Endothelial cell of umbilical vein (primary cell): ENCODE data around the gene TLN1. TPM values are rescaled to one million over a fixed set of nuclear protein-coding genes. Genes with fewer than 3 reads are reported as not detected.

Experiments
- BruUV-seq: library from RNA; stranded (reverse); fragments of 400-500 nt; replicated peaks from 2 replicates; lab custom pipeline; 2021; lab: Mats Ljungman, UMichigan
- CTCF ChIA-PET: fragments of 300-600, 350-600 bp; sonication (Branson Sonifier 250); formaldehyde crosslinking; loops from one replicate; lab custom pipeline; 2021; ENCODE audit warnings: antibody characterized with exemption, inconsistent platforms; lab: Charles Lee
- POLR2A ChIA-PET: fragments of 300-600, 350-600 bp; sonication (Branson Sonifier 250); formaldehyde crosslinking; loops from one replicate; lab custom pipeline; 2021; ENCODE audit warnings: antibody characterized with exemption, inconsistent platforms; lab: Charles Lee
- DNase-seq: peaks from one replicate; pipeline ENCODE4 v3.0.0-alpha.2; 2011; ENCODE audit warnings: low read depth, low spot score
- FAIRE-seq: peaks from 2 replicates; lab custom pipeline; 2011; peaks lifted over from hg19 to GRCh38; lab: Jason Lieb, UNC
- H2AFZ ChIP-seq: 2 replicates; pipeline ENCODE4 v1.6.0; 2012; ENCODE audit warnings: low read depth, low read length, control low read depth, inconsistent platforms
- H3K27ac ChIP-seq: 2 replicates; pipeline ENCODE4 v1.5.1; 2011; ENCODE audit warnings: low read depth, mild to moderate bottlenecking, control low read depth, low read length, moderate library complexity; ENCODE audit not compliant: insufficient read depth
- H3K27me3 ChIP-seq, 2 experiments: 2 replicates each; pipeline versions ENCODE4 v1.6.0 to v1.6.1; 2011; ENCODE audit warnings: low read length in 2 of 2, mixed read lengths in 1 of 2; ENCODE audit not compliant: control insufficient read depth in 2 of 2, insufficient read depth in 2 of 2
- H3K36me3 ChIP-seq, 2 experiments: 2 replicates in 1 of 2; 3 replicates in 1 of 2; pipeline ENCODE4 v1.5.1; 2011; ENCODE audit warnings: low read length in 2 of 2, mild to moderate bottlenecking in 1 of 2, moderate library complexity in 1 of 2; ENCODE audit not compliant: control insufficient read depth in 2 of 2, insufficient read depth in 2 of 2; ENCODE audit errors: extremely low read depth in 1 of 2
- H3K4me1 ChIP-seq: 3 replicates; pipeline ENCODE4 v1.5.1; 2011; ENCODE audit warnings: mild to moderate bottlenecking, low read length; ENCODE audit not compliant: control insufficient read depth, insufficient read depth; ENCODE audit errors: extremely low read depth
- H3K4me2 ChIP-seq: 2 replicates; pipeline ENCODE4 v1.6.1; 2011; ENCODE audit warnings: low read length, control low read depth, mixed read lengths; ENCODE audit not compliant: insufficient read depth
- H3K4me3 ChIP-seq, 3 experiments: fragments of 200-600 bp in 1 of 3; sonication (generic), shearing (Covaris generic) in 1 of 3; replicated peaks in 1 of 3; 2 replicates each; pipeline ENCODE4 v1.5.1; 2011 to 2016; ENCODE audit warnings: control low read depth in 3 of 3, low read length in 3 of 3, mild to moderate bottlenecking in 2 of 3, inconsistent platforms in 1 of 3, low read depth in 1 of 3, moderate library complexity in 1 of 3; ENCODE audit not compliant: insufficient read depth in 1 of 3
- H3K79me2 ChIP-seq: 2 replicates; pipeline ENCODE4 v1.6.0; 2012; ENCODE audit warnings: low read length, inconsistent platforms; ENCODE audit not compliant: control insufficient read depth, insufficient read depth
- H3K9ac ChIP-seq: replicated peaks from 2 replicates; pipeline ENCODE3; 2011; ENCODE audit warnings: low read length, control low read depth; ENCODE audit not compliant: insufficient read depth; ENCODE audit errors: extremely low read depth
- H3K9me1 ChIP-seq: replicated peaks from 3 replicates; pipeline ENCODE4 v1.6.0; 2011; ENCODE audit warnings: mild to moderate bottlenecking, low read length; ENCODE audit not compliant: control insufficient read depth, insufficient read depth; ENCODE audit errors: extremely low read depth
- H3K9me3 ChIP-seq: replicated peaks from 2 replicates; pipeline ENCODE4 v1.5.1; 2012; ENCODE audit warnings: low read length, inconsistent platforms; ENCODE audit not compliant: control insufficient read depth, insufficient read depth
- H4K20me1 ChIP-seq: replicated peaks from 2 replicates; pipeline ENCODE3; 2011; ENCODE audit warnings: mild to moderate bottlenecking, low read length; ENCODE audit not compliant: control insufficient read depth, insufficient read depth; ENCODE audit errors: extremely low read depth
- CTCF ChIP-seq, 2 donors: IDR thresholded peaks; 1 replicate in 1 of 2; 2 replicates in 1 of 2; pipeline ENCODE4 v1.5.1; 2011; ENCODE audit warnings: low read length in 2 of 2, mild to moderate bottlenecking in 2 of 2, moderate library complexity in 2 of 2, control low read depth in 1 of 2, inconsistent platforms in 1 of 2, low read depth in 1 of 2; ENCODE audit not compliant: insufficient read depth in 1 of 2; ENCODE audit errors: extremely low read depth in 1 of 2
- EZH2 ChIP-seq: IDR thresholded peaks from 2 replicates; pipeline ENCODE4 v1.6.1; 2012; ENCODE audit warnings: borderline replicate concordance, low read depth, mild to moderate bottlenecking, moderate library complexity, low read length, inconsistent platforms; ENCODE audit not compliant: severe bottlenecking
- FOS ChIP-seq: IDR thresholded peaks from 2 replicates; pipeline ENCODE4 v1.6.1; 2011; ENCODE audit warnings: mild to moderate bottlenecking, low read length, moderate library complexity, borderline replicate concordance; ENCODE audit not compliant: insufficient read depth
- GATA2 ChIP-seq: IDR thresholded peaks from 2 replicates; pipeline ENCODE4 v1.7.0; 2011; ENCODE audit warnings: low read depth, mild to moderate bottlenecking, moderate library complexity, mixed read lengths, low read length; ENCODE audit not compliant: insufficient read length, insufficient read depth
- JUN ChIP-seq: IDR thresholded peaks from 2 replicates; pipeline ENCODE4 v1.6.1; 2011; ENCODE audit warnings: borderline replicate concordance, low read depth; ENCODE audit not compliant: insufficient read length, insufficient read depth
- MAX ChIP-seq: IDR thresholded peaks from 2 replicates; pipeline ENCODE4 v1.6.1; 2011; ENCODE audit not compliant: insufficient read depth, insufficient read length
- MYC ChIP-seq: IDR thresholded peaks from one replicate; pipeline ENCODE4 v1.6.1; 2011; ENCODE audit warnings: mild to moderate bottlenecking, low read depth, low read length
- POLR2A ChIP-seq: IDR thresholded peaks from 2 replicates; pipeline ENCODE4 v1.6.1; 2012; ENCODE audit warnings: low read depth, mild to moderate bottlenecking, control low read depth, low read length
- POLR2AphosphoS5 ChIP-seq: IDR thresholded peaks from 2 replicates; pipeline ENCODE4 v1.6.1; 2012; ENCODE audit warnings: low read depth, mild to moderate bottlenecking, control low read depth, low read length, moderate library complexity; ENCODE audit not compliant: insufficient read depth
- dilution Hi-C: fragments of 300-500 bp; cut with MboI; formaldehyde crosslinking; loops from one replicate; pipeline ENCODE4 v1.15.0; 2019; ENCODE audit warnings: low sequenced_read_pairs; ENCODE audit not compliant: extremely low pct_ligation_motif_present
- intact Hi-C: fragments of 100-400 bp; cut with micrococcal nuclease; formaldehyde crosslinking; loops from one replicate; pipeline ENCODE4 v1.10.0; 2022
- polyA plus RNA-seq, 4 experiments: library from polyadenylated mRNA; depleted of rRNA in 3 of 4; stranded (reverse) in 3 of 4; unstranded in 1 of 4; fragments of >200 nt; gene quantifications; 2 replicates each; pipeline versions ENCODE4 v1.2.1 to v1.2.3, GENCODE V29; 2011 to 2012; ENCODE audit warnings: missing spikeins in 1 of 4
- total RNA-seq: library from RNA; stranded (reverse); gene quantifications from 2 replicates; pipeline ENCODE4 v1.2.3, GENCODE V29; 2021

TLN1 gene
- total and polyA plus RNA-seq, 2 donors (not counting 3 experiments of a cell fraction or from before 2014, with no cell fraction given): 120 to 450 TPM

- DNase-seq: peak; percentile 60
- intact Hi-C loops: loop anchor here (1.0 to 2.0 kb wide), 2 partner anchors 11 to 17 kb away; partner anchors contain the start of genes CREB3 and TLN1
- TSS peak; percentile 5 for BruUV-seq
These were observed 17.7 kb upstream of the TLN1 start for GRCh38 chr9:35749515-35750255.

GRCh38 chr9:35748858-35749514 lies 17.0 kb upstream of the TLN1 start, which contains the start of the genes GBA2 and RGP1:
TSS of gene GBA2 (minus strand) at chr9:35749228. CDS start at chr9:35748704, 524 bp downstream.
TSS of gene RGP1 (plus strand) at chr9:35749287. CDS start at chr9:35749756, 469 bp downstream.
- Histone ChIP-seq H4K20me1 (no peaks in the 10 kb centered on the region), H3K9me3 (no peaks in the 10 kb centered on the region), H3K4me3 (peak within 1 kb of the TSS; percentile 66 to 99 (median 87)), H3K27me3 (no peaks in the 10 kb centered on the region), H3K79me2 (peaks cover 55% of the 10 kb centered on the region), H3K9ac (peak within 1 kb of the TSS; percentile 99), H3K9me1 (no peaks in the 10 kb centered on the region), H3K27ac (peak within 1 kb of the TSS; percentile 84), H2AFZ (no peak within 1 kb of the TSS), H3K4me2 (peak within 1 kb of the TSS; percentile 98), H3K4me1 (peaks cover 69% of the 10 kb centered on the region), H3K36me3 (peaks cover 6 to 8% of the 10 kb centered on the region in 2 experiments)
- DNase-seq: peak; percentile 75
- intact Hi-C loops: loop anchor here (1.0 to 2.0 kb wide), 3 partner anchors 11 to 38 kb away; partner anchors contain the start of genes CREB3 and TLN1
- ChIA-PET POLR2A (interaction anchor here (0.6 to 1.5 kb wide), 6 partner anchors 10 to 55 kb away, joined by 3 to 9 read pairs (median 4); partner anchors contain the start of genes CREB3 and TLN1), CTCF (interaction anchor here (0.6 to 7.2 kb wide), 16 partner anchors 10 to 196 kb away, joined by 3 to 86 read pairs (median 11); partner anchors contain the start of genes CCDC107, CREB3, NPR2 and RMRP)
- FAIRE-seq: peak; percentile 79
- no TSS peak for BruUV-seq
- no peak for TF ChIP-seq FOS
- no peak for TF ChIP-seq CTCF (IDR thresholded peaks at IDR 0.05; ENCODE audit: extremely low read depth in 1 of 2, insufficient read depth in 1 of 2, low read depth in 1 of 2, low read length in 2 of 2)
- no peak for TF ChIP-seq MYC
- no peak for TF ChIP-seq MAX
- no peak for TF ChIP-seq JUN
- TF ChIP-seq EZH2: no peak
- TF ChIP-seq POLR2A: peak; percentile 72
- peak; percentile 86 for TF ChIP-seq POLR2AphosphoS5
- no peak for TF ChIP-seq GATA2
- dilution Hi-C loops: no loop called here

More at GRCh38 chr9:35749515-35750255, 17.7 kb upstream of the TLN1 start:
- ChIA-PET POLR2A (no interaction called here), CTCF (interaction anchor here (0.7 to 7.2 kb wide), 13 partner anchors 9 to 133 kb away, joined by 3 to 86 read pairs (median 12); partner anchors contain the start of genes CCDC107, CREB3, NPR2 and RMRP)
- peak overlapping the region; percentile 99 for H3K9ac ChIP-seq
- H3K27me3 ChIP-seq: no peaks in the 10 kb centered on the region
- H3K4me3 ChIP-seq: peak overlapping the region; percentile 66 to 99 (median 87)
- H3K79me2 ChIP-seq: peaks cover 48% of the 10 kb centered on the region
- FAIRE-seq: peak; percentile 18
- peak overlapping the region; percentile 62 for H3K4me2 ChIP-seq
- H2AFZ ChIP-seq: no peak overlapping the region
- H3K9me1 ChIP-seq: no peaks in the 10 kb centered on the region
- H3K27ac ChIP-seq: peak overlapping the region; percentile 84
- no peaks in the 10 kb centered on the region for H4K20me1 ChIP-seq
- H3K9me3 ChIP-seq: no peaks in the 10 kb centered on the region
- H3K4me1 ChIP-seq: peaks cover 69% of the 10 kb centered on the region
- TF ChIP-seq POLR2A (no peak), POLR2AphosphoS5 (no peak)
- dilution Hi-C loops: no loop called here
- peaks cover 0 to 2% of the 10 kb centered on the region in 2 experiments for H3K36me3 ChIP-seq
